Neuron (in vitro differentiated cells): Measurements from ENCODE around the gene PLCB4.

Experiments used
- H2AFZ ChIP-seq: one replicate; pipeline ENCODE4 v1.6.1; 2013; ENCODE audit warnings: low read depth, mild to moderate bottlenecking, inconsistent platforms, low read length, moderate library complexity
- H3K27me3 ChIP-seq: one replicate; pipeline ENCODE4 v1.6.1; 2013; ENCODE audit warnings: low read length; ENCODE audit not compliant: insufficient read depth
- H3K36me3 ChIP-seq: one replicate; pipeline ENCODE4 v1.6.1; 2013; ENCODE audit warnings: low read length; ENCODE audit not compliant: insufficient read depth
- H3K4me1 ChIP-seq: one replicate; pipeline ENCODE4 v1.6.1; 2013; ENCODE audit warnings: low read length; ENCODE audit not compliant: insufficient read depth
- H3K4me3 ChIP-seq: 2 replicates; pipeline ENCODE4 v1.5.1; 2013; ENCODE audit warnings: mild to moderate bottlenecking, low read length, moderate library complexity
- H3K9me3 ChIP-seq: one replicate; pipeline ENCODE4 v1.6.1; 2013; ENCODE audit warnings: low read length

PLCB4 gene

DNA sequence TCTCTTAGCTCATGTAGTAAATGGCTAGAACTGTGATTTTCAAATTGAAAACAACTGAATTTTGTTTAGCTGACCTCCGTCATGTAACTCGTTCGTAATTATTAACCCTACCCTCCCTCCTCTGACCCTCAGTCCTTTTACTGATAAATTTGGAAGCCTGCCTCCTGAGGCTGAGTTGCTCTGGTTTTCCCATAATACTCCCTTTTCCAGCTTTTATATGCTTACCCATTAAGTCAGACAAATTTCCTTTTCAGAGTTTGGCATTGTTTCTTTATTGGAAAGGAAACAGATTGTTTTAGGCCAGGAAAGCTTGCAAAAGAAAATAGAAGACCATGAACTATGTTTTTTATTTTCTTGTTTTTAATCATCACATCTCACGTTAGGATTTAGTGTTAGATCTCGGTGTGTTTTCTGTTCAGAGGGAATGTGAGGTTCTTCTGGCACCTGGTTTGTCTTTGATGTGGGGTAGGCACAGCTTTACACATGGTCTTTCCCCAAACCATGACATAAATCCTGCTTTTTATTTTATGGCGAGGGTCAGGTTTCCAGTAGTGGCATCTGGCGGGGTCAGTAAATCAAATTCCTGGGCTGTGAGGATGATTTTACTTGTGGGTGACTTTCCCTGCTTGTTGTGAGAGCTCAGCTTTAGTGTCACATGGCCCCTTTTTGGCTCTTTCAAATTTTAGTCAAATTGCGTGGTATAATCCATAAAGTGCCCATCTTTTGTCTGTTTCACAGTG is 24.5 kb downstream of the PLCB4 start:
- Histone ChIP-seq H3K36me3 (no peaks in the 10 kb centered on the region), H3K4me1 (peaks cover 5% of the 10 kb centered on the region), H3K9me3 (no peaks in the 10 kb centered on the region), H3K27me3 (no peaks in the 10 kb centered on the region), H2AFZ (no peak overlapping the region), H3K4me3 (no peak overlapping the region)

DNA sequence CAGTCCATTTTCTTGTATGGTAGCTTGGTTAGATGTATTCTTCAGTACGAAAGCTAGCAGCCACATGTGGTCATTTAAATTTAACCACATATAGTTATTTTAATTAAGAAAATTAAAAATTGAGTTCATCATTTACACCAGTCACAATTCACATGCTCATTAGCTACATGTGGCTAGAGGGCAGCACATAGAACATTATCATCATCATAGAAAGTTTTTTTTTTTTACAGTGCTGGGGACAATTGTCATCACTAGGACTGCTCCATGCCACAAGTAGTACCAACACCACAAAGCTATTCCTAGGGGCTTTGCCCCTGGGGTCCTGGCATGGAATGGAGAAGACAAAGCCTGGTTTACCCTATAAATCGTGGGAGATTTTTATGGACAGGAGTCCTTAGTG is 30.5 kb downstream of the PLCB4 start:
- H3K9me3 ChIP-seq: no peaks in the 10 kb centered on the region
- no peaks in the 10 kb centered on the region for H3K27me3 ChIP-seq
- H3K4me1 ChIP-seq: no peaks in the 10 kb centered on the region
- H3K4me3 ChIP-seq: no peak overlapping the region
- H3K36me3 ChIP-seq: no peaks in the 10 kb centered on the region
- no peak overlapping the region for H2AFZ ChIP-seq

DNA sequence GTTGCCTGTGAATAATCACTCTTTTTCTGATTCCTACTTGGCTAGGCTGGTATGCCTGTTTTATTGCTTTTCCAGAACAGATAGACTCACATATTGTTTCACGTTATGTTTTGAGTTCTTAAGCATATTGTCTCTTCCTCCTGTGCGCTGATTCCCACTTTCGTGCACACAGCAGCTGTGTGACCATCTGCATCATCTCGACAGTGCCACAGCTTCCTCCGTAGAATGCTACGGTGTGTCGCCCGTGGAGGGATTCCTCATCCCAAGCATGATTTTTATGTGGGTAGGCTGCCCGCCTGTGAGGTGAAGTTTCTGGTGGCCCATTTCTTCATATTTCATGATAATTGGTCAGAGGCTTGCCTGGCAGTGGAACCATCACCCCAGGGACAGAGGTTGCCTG is 31.8 kb downstream of the PLCB4 start:
- H2AFZ ChIP-seq: no peak overlapping the region
- H3K9me3 ChIP-seq: no peaks in the 10 kb centered on the region
- H3K4me3 ChIP-seq: no peak overlapping the region
- H3K36me3 ChIP-seq: no peaks in the 10 kb centered on the region
- no peaks in the 10 kb centered on the region for H3K27me3 ChIP-seq
- H3K4me1 ChIP-seq: no peaks in the 10 kb centered on the region

DNA sequence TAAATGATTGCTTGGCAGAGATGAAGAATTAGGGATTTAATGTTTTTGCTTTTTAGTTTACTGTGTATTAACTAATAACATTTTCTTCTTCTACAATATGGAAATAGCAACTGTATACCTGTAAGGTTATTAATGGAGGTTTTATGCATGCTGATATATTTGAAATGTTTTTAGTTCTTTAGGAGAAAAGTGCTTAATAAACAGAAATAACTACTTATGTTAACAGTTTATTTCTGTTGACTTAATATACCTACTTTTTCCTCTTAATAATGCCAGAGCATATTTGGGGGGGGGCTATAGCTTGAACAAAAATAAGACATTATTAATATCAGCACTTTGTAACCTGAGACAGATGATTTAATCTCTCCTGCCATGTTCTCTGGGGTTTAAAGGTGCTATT is 33.6 kb downstream of the PLCB4 start:
- Histone ChIP-seq H3K27me3 (no peaks in the 10 kb centered on the region), H3K4me1 (no peaks in the 10 kb centered on the region), H3K9me3 (no peaks in the 10 kb centered on the region), H3K36me3 (no peaks in the 10 kb centered on the region), H3K4me3 (no peak overlapping the region), H2AFZ (no peak overlapping the region)

DNA sequence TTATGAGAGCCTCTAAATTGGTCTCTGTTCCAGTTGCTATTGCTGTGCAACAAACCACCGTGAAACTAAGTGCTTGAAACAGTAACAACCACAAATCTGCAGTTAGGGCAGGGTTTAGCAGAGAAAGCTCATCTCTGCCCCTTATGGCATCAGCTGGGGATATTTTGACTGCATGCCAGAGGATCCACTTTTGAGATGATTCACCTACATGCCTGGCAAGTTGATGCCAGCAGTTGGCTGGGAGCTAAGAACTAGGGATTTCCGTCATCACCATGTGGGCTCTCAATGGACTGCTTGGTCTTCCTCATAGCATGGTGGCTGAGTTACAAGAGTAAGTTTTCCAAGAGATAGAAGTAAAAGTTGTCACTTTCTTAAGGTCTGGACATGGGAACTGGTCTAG is 35.1 kb downstream of the PLCB4 start:
- Histone ChIP-seq H2AFZ (no peak overlapping the region), H3K4me3 (no peak overlapping the region), H3K27me3 (no peaks in the 10 kb centered on the region), H3K4me1 (no peaks in the 10 kb centered on the region), H3K36me3 (no peaks in the 10 kb centered on the region), H3K9me3 (no peaks in the 10 kb centered on the region)

DNA sequence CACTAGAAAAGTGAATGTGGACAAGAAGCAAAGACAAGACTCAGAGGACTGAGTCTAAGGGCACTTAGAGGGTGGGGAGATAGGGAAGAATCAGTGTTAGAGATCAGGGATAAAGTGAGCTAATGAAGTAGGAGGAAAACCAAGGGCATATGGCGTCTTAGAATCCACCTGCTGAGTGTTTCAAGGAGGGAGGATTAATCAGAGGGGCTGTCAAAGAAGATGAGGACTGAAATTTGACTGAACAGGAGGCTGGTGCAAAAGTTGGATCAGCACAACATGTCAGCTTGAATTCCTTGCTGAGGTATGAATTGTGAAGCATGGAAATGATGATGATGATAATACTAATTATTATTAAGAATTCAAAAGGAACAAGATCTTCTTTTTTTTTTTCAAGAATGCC is 39.4 kb downstream of the PLCB4 start:
- H3K4me1 ChIP-seq: no peaks in the 10 kb centered on the region
- no peaks in the 10 kb centered on the region for H3K9me3 ChIP-seq
- H3K4me3 ChIP-seq: no peak overlapping the region
- H3K27me3 ChIP-seq: no peaks in the 10 kb centered on the region
- H2AFZ ChIP-seq: no peak overlapping the region
- H3K36me3 ChIP-seq: no peaks in the 10 kb centered on the region

DNA sequence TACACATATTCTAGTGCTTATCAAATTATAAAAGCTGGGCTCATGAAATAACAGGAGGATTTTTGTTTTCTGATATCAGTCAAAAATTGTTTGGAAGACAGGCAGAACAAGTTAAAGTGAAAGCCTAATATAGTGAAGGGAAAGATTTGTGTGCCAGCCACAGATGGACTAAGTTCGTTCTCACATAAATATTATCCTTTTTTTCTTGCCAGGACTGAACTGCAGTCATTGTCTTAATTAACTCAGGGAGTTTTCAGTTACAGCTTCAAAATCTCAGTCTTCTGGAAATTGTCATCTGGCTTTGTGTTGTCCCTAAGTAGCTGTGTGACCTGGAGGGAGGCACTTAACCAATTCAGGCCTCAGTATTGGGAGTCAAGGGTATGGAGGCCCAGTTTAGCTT is 40.7 kb downstream of the PLCB4 start:
- Histone ChIP-seq H3K27me3 (no peaks in the 10 kb centered on the region), H3K4me1 (no peaks in the 10 kb centered on the region), H3K4me3 (no peak overlapping the region), H3K36me3 (no peaks in the 10 kb centered on the region), H3K9me3 (no peaks in the 10 kb centered on the region), H2AFZ (no peak overlapping the region)

DNA sequence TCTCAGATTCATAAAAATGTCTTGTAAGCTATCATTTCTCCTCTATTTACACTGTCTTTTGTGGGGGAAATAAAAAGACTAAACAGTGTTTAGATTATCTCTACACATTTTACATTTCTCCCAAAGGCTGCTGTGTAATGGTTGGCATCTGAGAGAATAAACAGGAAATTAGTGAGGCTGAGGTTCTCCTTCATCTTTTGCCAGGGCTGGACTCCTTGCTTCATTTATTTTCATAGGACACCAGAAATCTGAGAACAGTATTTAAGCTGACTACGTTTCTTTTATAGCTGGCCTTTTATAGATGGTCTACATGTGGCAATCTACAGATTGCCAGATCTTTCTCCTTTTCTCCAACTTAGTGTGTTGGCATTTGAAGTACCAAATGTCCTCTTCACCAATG is 41.5 kb downstream of the PLCB4 start:
- H3K27me3 ChIP-seq: no peaks in the 10 kb centered on the region
- no peaks in the 10 kb centered on the region for H3K9me3 ChIP-seq
- no peaks in the 10 kb centered on the region for H3K36me3 ChIP-seq
- H2AFZ ChIP-seq: no peak overlapping the region
- no peak overlapping the region for H3K4me3 ChIP-seq
- H3K4me1 ChIP-seq: no peaks in the 10 kb centered on the region

DNA sequence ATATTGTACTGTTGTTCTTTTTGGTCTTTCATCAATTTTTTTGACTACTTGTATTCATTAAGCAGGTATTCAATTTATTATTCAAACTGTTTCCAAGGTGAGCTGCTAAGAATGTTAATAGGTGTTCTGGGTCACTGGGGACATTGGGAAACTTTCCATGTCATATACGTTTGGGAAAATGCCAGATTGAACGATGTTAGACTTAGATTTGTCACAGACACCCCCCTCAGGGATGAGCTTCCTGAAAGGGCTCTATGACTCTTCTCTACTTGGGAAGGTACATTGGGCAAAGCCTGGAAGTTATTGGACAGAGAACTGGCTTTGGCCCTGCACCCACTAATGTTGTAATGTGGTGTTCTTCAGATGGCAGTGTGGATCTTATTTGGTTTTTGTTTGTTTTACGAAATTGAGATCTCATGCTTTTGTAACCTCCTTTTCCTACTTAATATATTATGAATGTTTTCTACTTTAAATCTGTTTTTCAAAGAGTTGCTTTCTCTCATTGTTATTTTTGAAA is 42.1 kb downstream of the PLCB4 start:
- Histone ChIP-seq H2AFZ (no peak overlapping the region), H3K4me1 (no peaks in the 10 kb centered on the region), H3K27me3 (no peaks in the 10 kb centered on the region), H3K4me3 (no peak overlapping the region), H3K36me3 (no peaks in the 10 kb centered on the region), H3K9me3 (no peaks in the 10 kb centered on the region)

DNA sequence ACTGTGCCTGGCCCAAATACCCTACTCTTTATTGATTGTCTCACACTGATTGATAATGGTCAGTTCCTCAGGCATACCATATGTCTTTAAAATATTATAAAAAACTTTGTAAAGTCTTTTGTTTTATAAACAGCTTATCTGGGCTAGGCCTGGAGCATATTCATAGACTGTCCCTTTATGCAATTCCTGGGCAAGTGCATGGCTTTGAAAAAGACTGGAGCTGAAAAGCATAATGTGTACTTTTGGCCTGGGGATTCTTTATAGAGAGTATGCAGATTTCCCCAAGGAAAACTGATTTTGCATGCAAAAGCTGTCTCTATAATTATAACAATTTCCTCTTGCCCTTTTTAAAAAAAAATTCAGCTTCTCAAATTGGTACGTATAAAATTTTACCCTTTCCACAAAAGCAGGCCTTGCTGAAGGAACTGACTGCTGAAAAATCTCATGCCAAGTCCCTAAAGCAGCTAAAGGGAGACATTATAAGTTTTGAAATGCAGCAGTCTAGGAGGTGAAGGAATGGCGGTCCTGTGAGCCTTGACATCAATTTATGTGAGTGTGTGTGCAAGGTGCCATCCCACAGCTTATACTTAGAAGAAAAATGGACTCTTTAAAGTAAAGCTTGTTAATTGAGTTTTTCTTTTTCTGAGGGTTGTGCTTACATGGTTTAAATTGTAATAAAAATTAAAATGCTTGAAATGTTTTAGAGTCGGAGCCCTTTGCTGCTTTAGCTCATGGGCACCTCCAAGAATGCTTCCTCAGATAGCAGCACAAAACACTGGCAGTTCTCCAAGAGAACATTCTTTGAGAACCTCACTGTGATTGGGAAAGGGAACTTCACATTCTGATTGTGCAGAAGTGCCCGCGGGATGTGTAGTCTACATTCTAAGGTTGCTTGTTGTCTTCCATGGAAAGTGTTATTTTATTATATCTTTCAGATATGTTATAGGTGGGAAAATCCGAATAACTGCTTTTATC is 43.9 kb downstream of the PLCB4 start:
- Histone ChIP-seq H3K4me1 (no peaks in the 10 kb centered on the region), H3K9me3 (no peaks in the 10 kb centered on the region), H2AFZ (no peak overlapping the region), H3K27me3 (no peaks in the 10 kb centered on the region), H3K4me3 (no peak overlapping the region), H3K36me3 (no peaks in the 10 kb centered on the region)

DNA sequence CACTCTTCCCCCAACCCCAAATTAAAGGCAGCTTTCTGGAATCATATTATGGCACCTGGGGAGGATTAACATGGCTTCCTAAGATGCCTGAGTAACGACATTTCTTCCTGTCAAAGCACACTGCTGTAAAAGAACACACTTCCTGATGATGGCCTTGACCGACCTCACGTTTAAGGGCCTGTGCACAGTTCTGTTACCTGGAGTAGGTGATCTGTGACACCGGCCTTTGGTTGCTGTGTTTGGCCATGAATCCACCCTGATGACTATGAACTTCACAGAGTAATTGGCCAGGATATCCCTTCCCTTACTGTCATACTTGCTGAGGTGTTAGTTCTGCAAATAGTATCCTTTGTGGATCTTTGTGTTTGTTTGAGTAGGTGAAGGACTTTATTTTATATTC is 45.8 kb downstream of the PLCB4 start:
- H3K9me3 ChIP-seq: no peaks in the 10 kb centered on the region
- H3K4me3 ChIP-seq: no peak overlapping the region

DNA sequence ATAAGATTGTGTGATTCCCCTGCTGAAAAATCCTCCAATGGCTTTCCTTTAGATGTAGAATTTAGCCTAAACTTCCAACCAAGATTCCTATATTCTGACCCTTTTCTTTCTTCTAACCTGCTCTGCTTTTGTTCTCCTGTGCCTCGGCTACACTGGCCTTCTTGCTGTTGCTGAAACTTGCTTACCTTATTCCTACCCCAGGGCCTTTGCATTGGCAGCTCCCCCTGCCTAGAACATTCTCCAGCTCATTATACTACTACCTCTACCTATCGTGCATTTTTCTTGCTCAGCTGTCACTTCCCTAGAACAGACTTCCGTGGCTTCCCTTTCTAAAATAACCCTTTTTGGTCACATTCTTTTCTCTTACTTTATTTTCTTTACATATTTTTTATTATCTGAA is 48.7 kb downstream of the PLCB4 start:
- no peaks in the 10 kb centered on the region for H3K9me3 ChIP-seq
- H3K4me3 ChIP-seq: no peak overlapping the region
- H2AFZ ChIP-seq: no peak overlapping the region
- H3K27me3 ChIP-seq: no peaks in the 10 kb centered on the region
- no peaks in the 10 kb centered on the region for H3K36me3 ChIP-seq
- H3K4me1 ChIP-seq: no peaks in the 10 kb centered on the region

More for the DNA sequence above, 45.8 kb downstream of the PLCB4 start:
- no peak overlapping the region for H2AFZ ChIP-seq
- H3K36me3 ChIP-seq: no peaks in the 10 kb centered on the region
- no peaks in the 10 kb centered on the region for H3K27me3 ChIP-seq
- no peaks in the 10 kb centered on the region for H3K4me1 ChIP-seq

DNA sequence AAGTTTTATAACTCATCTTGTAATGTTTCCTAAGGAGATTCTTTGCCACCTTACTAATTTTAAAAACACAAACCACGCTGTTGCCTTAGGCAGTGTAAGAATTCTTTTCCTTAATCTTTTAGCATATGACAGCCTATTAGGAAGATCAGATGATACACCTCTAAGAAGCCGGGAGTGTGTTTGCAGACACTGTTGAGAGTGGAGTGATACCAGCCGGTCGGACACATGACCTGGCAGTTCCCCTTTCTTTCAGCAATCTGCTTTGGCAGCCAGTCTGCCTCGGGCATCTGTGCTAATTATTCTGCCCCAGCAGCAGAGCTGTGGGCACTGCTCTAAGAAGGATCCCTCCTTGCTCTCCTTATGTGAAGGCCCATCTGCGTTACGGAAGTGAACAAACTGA is 50.9 kb downstream of the PLCB4 start:
- Histone ChIP-seq H3K27me3 (no peaks in the 10 kb centered on the region), H3K4me3 (no peak overlapping the region), H3K9me3 (no peaks in the 10 kb centered on the region), H3K36me3 (no peaks in the 10 kb centered on the region), H3K4me1 (no peaks in the 10 kb centered on the region), H2AFZ (no peak overlapping the region)
